ENCODE measurements around the gene ZNF287.
A peak's percentile ranks its signal among the peaks of the same experiment; 100 is the strongest.
"Not testable (repeated sequence)": the region's sequence is repeated elsewhere in the genome, so short reads cannot be mapped to it uniquely, and the experiment has no call there.

The ZNF287 gene

DNA sequence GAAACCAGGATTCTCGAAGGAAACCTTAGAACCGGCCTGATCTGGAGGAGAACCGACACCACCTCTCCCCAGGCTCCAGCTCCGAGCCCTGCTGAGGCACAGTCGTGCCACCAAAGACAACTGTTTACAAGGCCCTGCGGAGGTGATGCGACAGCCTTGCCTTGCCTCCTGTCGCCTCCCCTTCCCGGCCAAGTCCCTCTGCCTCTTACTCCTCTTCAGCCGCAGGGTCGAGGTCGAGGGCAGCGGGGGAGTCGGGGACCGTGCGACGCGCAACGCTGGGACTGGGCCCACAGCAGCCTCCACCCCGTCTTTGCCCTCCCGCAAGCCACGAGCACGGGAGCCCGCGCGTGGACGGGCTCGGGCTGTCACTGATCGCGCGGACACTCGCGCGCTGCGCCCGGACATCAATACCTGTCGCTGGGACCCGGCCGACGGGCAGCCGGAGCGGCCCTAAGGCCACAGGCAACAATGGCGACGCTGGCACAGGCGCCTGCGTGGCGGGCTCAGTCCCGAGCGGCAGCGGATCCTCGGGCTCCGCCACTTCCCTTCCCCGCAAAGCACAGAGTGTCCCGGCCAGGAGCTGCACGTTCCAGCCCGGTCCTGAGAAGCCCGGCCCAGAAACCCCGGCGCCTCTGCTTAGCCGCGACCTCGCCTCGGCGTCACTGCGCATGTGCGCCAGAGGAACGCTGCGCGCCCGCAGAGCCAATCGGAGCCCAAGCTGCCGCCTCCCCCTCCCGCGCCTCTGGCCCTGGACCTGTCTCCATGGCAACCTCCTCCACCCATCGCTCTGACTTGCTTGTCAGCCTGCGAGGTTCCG lies at the start of gene ZNF287:
Gene ZNF287, minus strand, starts transcription at position 664 of the 817 bp plus-strand sequence. CDS start 1,473 bp downstream, outside the sequence.
- DNase-seq (ENCODE audit: low spot score): peak; percentile 82

DNA sequence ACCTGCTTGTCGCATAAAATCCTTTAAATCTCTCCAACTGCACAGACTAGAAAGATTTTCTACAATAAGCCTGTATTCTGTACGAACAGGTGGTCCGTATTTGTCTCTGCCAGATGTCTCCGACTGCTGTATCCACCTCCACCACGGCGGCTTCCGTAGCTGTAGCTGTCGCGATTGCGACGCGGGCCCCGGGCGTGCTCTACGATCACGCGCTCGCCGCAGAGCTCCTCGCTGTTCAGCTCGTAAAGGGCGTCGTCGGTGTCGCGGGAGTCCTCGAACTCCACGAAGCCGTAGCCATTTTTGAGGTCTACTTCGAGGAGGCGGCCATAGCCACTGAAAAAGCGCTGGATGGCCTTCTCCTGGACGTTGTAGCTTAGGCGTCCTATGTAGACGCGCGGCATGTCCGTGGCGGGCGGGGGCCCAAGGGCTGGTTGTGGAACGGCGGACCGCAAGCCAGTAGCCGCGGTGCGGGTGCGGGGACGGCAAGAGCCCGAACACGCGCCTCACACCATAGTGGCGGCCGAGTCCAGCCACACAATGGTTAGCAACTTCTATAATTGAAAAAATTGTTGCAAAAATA lies 48.6 kb upstream of the ZNF287 start:
- no peak for DNase-seq (ENCODE audit: low spot score)

DNA sequence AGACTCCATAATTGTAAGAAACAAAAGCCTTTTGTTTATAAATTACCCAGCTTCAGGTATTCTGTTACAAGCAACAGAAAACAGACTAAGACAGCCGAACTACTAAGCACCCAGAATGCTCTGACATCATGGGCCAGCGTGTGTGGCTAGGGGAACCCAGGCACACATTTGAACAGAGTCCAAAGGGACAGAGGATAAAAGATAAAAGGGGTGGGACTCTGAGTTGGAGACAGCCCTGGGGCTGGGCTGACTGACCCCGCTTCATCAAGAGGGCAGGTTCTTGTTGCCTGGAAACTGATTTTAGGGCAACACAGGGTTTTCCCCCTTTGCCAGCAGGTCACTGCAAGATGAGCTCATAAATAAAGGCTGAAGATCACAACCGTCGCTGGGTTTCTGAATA lies 30.5 kb upstream of the ZNF287 start:
- DNase-seq (ENCODE audit: low spot score): no peak

DNA sequence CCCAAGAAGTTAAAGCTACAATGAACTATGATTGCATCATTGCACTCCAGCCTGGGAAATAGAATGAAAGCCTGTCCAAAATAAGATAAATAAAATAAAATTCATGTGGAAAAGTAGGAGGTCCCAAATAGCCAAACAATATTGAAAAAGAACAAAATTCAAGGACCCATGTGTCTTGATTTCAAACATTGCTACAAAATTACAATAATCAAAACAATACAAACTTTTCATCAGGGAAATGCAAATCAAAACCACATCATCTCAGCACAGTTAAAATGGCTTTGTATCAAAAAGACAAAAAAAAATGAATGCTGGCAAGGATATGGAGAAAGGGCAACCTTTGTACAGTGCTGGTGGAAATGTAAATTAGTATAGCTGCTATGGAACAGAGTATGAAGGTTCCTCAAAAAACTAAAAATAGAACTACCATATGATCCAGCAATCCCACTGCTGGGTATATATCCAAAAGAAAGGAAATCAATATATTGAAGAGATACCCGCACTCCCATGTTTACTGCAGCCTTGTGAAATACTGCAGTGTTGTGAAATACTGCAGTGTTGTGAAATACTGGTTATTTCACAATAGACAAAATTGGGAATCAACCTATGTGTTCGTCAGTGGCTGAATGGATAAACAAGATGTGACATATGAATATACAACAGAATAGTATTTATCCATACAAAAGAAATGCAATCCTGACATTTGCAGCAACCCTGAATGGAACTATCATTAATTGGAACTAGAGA lies 24.5 kb upstream of the ZNF287 start:
- DNase-seq (ENCODE audit: low spot score): no peak

DNA sequence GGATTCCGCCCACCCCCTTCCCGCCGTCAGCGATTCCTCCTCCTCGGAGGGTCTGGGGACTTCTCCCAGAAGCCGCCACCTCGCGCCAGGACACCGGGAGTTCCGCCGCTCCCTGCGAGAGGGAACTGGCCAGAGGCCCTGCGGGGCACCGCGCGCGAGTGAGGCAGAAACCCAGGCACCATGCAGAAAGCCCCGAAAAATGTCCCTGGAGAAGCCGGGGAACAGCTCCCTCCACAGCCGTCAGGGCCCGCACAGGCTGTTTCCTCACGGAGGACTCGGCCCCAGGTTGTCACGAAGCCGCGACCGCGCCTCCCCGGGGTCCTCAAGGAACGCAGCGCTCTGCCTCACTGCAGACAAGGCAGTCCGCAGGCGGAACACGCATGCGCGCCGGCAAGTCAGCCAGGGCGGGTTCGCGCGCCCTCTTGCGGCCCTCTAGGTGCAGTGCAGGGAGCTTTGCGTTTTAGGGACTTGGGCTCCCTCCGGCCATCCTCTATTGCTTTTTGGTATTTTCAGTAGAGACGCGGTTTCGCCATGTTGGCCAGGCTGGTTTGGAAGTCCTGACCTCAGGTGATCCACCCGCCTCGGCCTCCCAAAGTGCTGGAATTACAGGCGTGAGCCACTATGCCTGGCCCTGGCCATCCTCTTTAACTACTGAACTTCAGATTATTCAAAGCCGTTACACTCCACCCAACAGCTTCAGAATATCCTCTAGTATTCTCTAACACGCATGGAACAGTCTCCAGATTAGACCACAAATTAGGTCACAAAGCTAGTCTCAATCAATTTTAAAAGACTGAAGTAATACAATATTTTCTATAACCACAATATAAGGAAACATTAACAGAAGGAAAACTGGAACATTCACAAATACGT lies 20.3 kb upstream of the ZNF287 start:
- peak; percentile 79 for DNase-seq (ENCODE audit: low spot score)

DNA sequence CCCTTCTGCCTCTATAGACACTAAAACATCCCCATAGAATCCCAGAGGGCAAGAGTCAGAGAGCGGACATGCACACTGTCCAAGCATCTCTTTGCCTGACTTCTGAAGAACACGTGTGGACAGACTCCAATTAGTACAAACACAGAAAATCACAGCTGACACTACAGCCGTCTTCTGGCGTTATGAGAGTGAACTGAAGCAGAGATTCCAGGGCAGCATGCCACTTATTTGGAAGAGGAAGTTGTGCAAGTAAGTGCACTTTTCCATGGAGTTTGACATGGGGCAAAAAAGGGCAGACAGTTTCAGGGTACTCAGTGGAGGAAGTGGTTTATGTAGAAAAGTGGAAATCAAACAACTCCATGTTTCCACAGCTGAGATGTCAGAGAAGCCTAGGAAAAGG lies 16.8 kb upstream of the ZNF287 start:
- no peak for DNase-seq (ENCODE audit: low spot score)

DNA sequence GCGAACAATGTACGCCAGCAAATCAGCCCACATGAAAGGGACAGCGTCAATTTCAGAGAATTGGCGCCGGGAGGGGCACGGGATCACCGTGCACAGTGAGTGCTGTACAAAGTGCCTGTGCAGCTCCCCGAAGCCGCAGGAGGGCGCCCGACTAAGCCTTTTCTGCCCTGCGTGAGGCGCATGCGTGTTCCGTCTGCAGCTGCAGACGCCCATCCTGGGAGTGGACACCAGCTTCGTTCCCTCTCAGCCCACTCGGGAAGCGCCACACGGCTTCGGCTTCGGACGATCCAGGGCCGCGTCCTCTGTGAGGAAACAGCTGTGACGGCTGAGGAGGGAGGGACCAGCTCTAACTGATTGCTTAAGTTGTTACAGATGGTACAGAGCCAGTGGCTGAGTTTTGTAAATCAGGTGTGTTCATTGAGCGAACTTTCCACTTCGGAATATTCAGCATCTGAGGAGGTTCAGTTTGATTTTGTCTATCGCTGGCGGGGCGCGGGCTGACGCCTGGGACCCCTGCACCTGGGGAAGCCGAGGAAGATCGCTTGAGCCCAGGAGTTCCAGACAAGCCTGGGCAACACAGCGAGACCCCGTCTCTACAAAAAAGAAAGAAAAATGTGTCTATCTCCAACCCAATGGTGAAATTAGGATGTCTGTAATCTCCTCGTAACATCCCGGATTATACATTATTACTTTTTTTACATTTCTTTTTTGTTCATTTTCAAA lies 15.4 kb upstream of the ZNF287 start:
- peak; percentile 81 for DNase-seq (ENCODE audit: low spot score)

DNA sequence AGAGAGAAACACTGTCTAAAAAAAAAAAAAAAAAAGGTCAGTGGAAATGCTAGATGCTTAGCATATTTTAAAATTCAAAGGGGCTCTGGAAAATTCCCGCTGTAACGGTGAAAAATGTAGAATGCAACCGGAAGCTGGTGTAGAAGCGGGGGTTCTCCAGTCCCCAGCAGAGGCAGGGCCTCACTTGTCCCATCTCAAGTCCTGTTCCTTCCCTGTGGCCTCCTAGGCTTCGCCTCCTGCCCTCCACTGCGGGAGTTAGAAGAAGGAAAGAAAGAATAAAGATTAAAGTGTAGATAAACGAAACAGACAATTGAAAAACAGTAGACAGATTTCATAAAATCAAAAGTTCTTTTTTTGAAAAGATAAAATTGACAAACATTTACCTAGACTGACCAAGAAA lies 14.8 kb upstream of the ZNF287 start:
- DNase-seq (ENCODE audit: low spot score): no peak

DNA sequence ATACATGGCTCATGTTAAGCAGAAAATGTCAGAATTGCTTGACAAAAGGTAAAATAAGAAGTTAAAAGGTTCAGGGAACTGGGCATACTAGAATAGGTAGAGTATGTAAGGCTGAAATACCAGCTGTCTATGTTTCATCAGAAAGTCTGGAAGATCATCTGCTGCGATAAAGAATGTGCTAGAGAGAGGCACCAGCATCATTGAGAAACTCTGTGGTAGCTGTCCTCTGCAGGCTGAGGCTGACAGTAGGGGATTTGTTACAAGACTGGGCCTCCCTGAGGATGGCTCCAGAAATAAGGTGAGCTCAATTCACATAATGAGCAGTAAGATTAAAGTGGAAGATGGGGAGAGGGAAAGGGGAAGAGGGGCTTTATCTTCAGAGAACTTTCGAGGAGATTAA lies 4.5 kb upstream of the ZNF287 start:
- DNase-seq (ENCODE audit: low spot score): no peak

DNA sequence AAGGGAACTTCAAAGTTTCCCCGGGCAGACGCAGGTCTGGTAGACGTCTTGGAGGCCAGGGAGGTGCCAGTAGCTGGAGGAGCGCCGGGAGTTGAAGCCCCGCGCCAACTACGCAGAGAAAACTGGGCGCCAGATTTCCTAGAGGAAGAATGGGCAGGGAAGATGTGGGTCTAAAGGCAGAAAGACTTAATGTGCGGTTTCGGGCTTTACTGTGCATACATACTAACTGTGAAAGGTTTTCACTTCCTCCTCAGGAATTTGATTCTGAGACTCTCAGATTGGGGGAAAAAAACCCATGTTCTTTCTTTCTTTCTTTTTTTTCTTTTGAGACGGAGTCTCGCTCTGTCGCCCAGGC lies 331 bp upstream of the ZNF287 start:
- DNase-seq (ENCODE audit: low spot score): no peak

DNA sequence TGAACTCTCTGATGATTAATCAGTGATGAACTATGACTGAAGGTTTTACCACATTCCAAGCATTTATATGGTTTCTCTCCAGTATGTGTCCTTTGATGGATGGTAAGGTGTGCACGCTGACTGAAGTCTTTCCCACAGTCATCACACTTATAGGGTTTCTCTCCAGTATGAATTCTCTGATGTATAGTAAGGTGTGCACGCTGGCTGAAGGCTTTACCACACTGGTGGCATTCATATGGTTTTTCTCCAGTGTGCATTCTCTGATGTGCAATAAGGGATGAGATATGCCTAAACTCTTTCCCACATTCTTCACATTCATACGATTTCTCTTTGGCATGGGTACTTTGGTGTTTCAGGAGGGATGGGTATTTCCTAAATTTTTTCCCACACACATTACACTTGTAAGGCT lies 16.4 kb downstream of the ZNF287 start:
- no peak for DNase-seq (ENCODE audit: low spot score)

DNA sequence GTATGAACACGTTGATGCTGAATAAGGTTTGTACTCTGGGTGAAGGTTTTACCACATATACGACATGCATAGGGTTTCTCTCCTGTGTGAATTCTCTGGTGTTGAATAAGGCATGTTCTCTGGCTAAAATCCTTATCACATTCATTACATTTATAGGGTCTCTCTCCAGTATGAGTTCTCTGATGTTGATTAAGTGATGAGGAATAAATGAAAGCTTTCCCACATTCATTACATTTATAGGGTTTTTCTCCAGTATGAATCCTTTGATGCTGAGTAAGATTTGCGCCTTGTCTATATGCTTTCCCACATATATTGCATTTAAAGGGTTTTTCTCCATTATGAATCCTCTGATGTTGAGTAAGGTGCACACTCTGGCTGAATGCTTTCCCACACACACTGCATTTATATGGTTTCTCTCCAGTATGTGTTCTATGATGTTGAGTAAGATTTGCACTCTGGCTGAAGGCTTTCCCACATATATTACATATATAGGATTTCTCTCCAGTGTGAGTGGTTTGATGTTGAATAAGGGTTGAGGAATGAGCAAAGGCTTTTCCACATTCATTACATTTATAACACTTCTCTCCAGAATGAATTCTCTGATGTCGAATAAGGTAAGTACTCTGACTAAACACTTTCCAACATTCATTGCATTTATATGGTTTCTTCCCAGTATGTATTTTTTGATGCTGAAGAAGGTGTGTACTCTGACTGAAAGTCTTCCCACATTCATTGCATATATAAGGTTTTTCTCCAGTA lies 16.9 kb downstream of the ZNF287 start:
- no peak for DNase-seq (ENCODE audit: low spot score)

DNA sequence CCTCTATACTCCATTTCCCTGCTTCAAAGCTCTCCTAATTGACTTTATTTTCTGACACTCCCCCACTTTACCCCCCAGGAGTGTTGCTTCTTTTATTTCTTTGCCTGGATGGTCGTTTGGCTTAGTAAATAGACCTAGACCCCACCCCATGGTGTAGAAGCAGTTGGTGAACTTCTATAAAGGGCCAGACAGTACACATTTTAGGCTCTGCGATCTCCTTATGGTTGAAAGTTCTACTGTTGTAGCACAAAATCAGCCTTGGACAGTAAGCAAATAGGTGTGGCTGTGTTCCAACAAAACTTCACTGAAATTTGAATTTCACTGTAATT lies 31.9 kb downstream of the ZNF287 start:
- no peak for DNase-seq (ENCODE audit: low spot score)

DNA sequence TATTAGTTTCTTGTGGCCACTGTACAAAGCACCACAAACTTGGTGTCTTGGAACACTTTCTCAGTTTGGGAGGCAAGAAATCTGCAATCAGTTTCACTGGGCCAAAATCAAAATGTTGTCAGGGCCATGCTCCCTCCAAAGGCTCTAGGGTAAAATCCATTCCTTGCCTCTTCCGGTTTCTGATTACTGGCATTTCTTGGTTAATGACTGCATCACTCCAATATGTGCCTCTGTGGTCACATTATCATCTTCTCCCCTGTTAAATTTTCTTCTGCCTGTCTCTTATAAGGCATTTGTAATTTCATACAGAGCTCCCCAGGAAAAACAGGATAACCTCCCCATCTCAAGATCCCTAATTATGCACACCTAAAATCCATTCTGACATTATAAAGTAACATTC lies 34.8 kb downstream of the ZNF287 start:
- no peak for DNase-seq (ENCODE audit: low spot score)

DNA sequence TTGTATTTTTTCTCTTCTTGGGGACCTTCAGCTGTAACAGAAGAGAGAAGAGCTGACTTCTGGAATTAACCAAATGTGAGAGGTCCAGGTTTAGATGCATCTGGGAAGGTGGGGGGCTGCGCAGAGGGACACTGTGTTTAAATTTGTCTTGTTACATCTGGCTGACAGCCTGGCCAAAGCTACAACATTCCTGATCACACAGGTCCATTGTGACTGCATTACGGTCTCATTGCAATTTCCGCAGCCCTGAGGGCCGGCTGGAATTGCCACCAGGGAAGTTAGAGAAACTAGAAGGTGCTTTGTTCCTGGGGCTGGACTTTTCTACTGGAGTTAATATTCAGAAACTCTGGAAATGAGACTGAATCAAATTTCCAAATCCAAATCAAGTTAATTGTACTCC lies 39.1 kb downstream of the ZNF287 start:
- DNase-seq (ENCODE audit: low spot score): no peak

DNA sequence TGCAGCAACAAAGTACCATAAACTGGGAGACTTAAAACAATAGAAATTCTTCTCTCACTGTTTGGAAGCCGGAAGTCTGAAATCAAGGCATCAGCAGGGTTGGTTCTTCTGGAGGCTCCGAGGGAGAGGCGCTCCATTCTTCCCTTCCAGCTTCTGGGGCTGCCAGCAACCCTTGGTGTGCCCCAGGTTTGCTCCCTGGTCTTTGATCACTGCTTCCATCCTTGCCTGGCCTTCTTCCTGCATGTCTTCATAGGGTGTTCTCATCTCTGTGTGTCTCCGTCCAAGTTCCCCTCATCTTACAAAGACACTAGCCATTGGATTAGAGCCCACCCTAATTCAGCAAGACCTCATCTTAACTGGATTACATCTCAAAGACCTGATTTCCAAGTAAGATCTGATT lies 41.7 kb downstream of the ZNF287 start:
- no peak for DNase-seq (ENCODE audit: low spot score)

DNA sequence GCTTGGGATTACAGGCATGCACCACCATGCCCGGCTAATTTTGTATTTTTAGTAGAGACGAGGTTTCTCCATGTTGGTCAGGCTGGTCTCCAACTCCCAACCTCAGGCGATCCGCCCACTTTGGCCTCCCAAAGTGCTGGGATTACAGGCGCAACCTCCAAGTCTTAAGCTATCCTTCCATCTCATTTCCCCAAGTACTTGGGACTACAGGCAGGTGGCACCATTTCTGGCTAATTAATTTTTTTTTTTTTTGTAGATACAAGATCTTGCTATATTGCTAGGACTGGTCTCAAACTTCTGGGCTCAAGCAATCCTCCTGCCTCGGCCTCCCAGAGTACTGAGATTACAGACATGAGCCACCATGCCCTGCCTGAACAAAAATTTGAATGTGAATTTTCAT lies 43.4 kb downstream of the ZNF287 start:
- DNase-seq (ENCODE audit: low spot score): not testable (repeated sequence)

DNA sequence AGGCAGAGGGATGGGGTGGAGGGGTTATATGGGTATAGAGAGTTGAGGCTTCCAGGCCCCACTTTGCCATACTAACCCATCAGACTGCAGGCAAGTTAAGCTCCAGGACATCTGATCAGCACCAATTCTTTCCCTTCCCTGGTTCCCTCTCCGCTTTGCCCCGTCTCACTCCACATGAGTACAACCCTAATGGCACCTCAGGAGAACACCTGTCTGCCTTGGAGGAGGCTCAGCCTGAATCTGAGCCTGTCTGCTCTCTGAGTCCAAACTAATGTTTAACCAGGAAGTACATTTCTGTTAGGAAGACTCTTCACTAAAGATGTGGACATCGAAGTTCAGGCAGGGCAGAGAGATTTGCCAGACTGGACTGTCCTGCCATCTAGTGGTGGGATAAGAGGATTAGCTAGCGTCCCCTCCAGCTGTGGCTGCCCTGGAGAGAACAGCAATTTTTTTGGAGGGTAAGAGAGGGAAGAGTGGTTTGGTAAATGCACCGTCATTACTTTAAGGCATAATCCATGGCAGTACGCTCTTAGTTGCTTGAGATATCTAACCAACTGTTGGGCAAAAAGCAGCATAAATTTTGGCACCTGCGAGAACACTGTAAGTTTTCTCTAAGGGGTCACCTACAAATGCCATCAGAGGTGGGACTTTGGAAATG lies 47.8 kb downstream of the ZNF287 start:
- peak; percentile 81 for DNase-seq (ENCODE audit: low spot score)

DNA sequence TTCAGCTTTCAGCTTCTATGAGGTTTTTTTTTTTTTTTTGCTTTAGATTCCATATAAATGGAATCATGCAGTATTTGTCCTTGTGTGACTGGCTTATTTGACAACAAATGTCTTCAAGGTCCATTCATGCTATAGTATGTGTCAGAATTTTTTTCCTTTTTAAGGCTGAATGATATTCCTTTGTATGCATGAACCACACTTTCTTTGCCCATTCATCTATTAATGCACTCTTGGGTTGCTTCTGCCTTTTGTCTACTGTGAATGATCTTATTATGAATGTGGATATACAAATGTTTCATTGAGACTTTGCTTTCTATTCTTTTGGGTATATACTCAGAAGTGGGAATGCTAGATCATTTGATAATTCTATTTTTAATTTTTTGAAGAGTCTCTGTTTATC lies 50.0 kb downstream of the ZNF287 start:
- no peak for DNase-seq (ENCODE audit: low spot score)

DNA sequence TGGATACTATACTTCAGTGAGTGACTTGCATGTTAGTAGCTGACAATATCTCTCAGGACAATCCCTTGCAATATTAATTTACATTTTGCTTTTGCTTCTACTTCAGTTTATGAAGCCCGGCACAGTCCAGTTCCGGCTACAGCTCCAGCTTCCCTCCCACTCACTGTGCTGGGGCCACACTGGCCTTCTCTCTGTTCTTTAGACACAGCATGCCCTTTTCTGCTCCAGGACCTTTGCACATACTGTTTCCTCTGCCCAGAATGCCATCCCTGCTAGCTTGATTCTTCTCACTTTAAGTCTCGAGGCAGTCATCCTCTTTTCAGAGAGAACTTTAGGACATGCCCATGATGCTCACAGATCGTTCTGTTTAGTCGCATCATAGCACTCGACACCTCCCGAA lies 51.5 kb downstream of the ZNF287 start:
- DNase-seq (ENCODE audit: low spot score): no peak

Data from kidney capillary endothelial cell (primary cell).